ENCODE data around the gene SLC6A1.

- TF ChIP-seq TEAD4 (IDR thresholded peaks at IDR 0.05; ENCODE audit: low read depth, low read length) (no peak), EZH2 (IDR thresholded peaks at IDR 0.05; ENCODE audit: low read depth, low read length, severe bottlenecking) (no peak), CEBPB (IDR thresholded peaks at IDR 0.05; ENCODE audit: low read depth, low read length) (no peak), TCF12 (IDR thresholded peaks at IDR 0.05; ENCODE audit: low read depth, low read length) (no peak), SRF (IDR thresholded peaks at IDR 0.05; ENCODE audit: low read depth, low read length) (no peak), YY1 (IDR thresholded peaks at IDR 0.05; ENCODE audit: low read depth, low read length) (no peak), CBX8 (IDR thresholded peaks at IDR 0.05; ENCODE audit: borderline replicate concordance, low read depth, low read length) (no peak), SUZ12 (IDR thresholded peaks at IDR 0.05; ENCODE audit: low read length) (no peak), CHD7 (IDR thresholded peaks at IDR 0.05; ENCODE audit: insufficient replicate concordance, low read length) (no peak), NRF1 (IDR thresholded peaks at IDR 0.05; ENCODE audit: low read depth, low read length) (no peak), RAD21 (IDR thresholded peaks at IDR 0.05 in 1 of 2, conservative IDR thresholded peaks at IDR 0.05 in 1 of 2; ENCODE audit: low read depth in 2 of 2, low read length in 2 of 2) (no peak), SIX5 (IDR thresholded peaks at IDR 0.05; ENCODE audit: low read depth, low read length) (no peak)
- TF ChIP-seq, protein P1, sequence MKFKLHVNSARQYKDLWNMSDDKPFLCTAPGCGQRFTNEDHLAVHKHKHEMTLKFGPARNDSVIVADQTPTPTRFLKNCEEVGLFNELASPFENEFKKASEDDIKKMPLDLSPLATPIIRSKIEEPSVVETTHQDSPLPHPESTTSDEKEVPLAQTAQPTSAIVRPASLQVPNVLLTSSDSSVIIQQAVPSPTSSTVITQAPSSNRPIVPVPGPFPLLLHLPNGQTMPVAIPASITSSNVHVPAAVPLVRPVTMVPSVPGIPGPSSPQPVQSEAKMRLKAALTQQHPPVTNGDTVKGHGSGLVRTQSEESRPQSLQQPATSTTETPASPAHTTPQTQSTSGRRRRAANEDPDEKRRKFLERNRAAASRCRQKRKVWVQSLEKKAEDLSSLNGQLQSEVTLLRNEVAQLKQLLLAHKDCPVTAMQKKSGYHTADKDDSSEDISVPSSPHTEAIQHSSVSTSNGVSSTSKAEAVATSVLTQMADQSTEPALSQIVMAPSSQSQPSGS (IDR thresholded peaks at IDR 0.05; ENCODE audit: low read length): no peak
- TF ChIP-seq, protein P2, sequence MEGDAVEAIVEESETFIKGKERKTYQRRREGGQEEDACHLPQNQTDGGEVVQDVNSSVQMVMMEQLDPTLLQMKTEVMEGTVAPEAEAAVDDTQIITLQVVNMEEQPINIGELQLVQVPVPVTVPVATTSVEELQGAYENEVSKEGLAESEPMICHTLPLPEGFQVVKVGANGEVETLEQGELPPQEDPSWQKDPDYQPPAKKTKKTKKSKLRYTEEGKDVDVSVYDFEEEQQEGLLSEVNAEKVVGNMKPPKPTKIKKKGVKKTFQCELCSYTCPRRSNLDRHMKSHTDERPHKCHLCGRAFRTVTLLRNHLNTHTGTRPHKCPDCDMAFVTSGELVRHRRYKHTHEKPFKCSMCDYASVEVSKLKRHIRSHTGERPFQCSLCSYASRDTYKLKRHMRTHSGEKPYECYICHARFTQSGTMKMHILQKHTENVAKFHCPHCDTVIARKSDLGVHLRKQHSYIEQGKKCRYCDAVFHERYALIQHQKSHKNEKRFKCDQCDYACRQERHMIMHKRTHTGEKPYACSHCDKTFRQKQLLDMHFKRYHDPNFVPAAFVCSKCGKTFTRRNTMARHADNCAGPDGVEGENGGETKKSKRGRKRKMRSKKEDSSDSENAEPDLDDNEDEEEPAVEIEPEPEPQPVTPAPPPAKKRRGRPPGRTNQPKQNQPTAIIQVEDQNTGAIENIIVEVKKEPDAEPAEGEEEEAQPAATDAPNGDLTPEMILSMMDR (IDR thresholded peaks at IDR 0.05; ENCODE audit: control extremely low read depth in 1 of 3, insufficient read depth in 1 of 3, low read depth in 1 of 3, low read length in 3 of 3): no peak
Measured at GRCh38 chr3:11019116-11019819, 26.7 kb downstream of the SLC6A1 start.

Measured in H1 (cell line).